ENCODE data around the gene OR4K14.
"Not testable (repeated sequence)": the region's sequence is repeated elsewhere in the genome, so short reads cannot be mapped to it uniquely, and the experiment has no call there.

OR4K14 gene

GRCh38 chr14:19974844-19975243, 44.3 kb downstream of the OR4K14 start:
- Mint-ChIP-seq H3K36me3 (ENCODE audit: low read depth) (no peaks in the 10 kb centered on the region), H3K4me1 (no peaks in the 10 kb centered on the region), H3K4me3 (no peak overlapping the region), H3K9me3 (peaks cover 49% of the 10 kb centered on the region), H3K27me3 (ENCODE audit: low read depth, poor library complexity) (no peaks in the 10 kb centered on the region), H3K27ac (no peak overlapping the region)
- no peak for DNase-seq
- no peak for TF ChIP-seq CTCF (IDR thresholded peaks at IDR 0.05)

GRCh38 chr14:19969735-19970134, 49.4 kb downstream of the OR4K14 start:
- H3K4me3 Mint-ChIP-seq; DNase-seq; H3K27ac Mint-ChIP-seq; H3K4me1 Mint-ChIP-seq; H3K36me3 Mint-ChIP-seq (ENCODE audit: low read depth); H3K27me3 Mint-ChIP-seq (ENCODE audit: low read depth, poor library complexity): not testable (repeated sequence)
- peaks cover 67% of the 10 kb centered on the region for H3K9me3 Mint-ChIP-seq
